Stimulated activated effector memory CD8-positive, alpha-beta T cell treated with anti-CD3 and anti-CD28 coated beads, Interleukin-12 subunit alpha, Interleukin-12 subunit beta, amount 100 ng/mL, for 72 hours (primary cell): ENCODE measurements around the gene PLGRKT.
"Not testable (repeated sequence)": the region's sequence is repeated elsewhere in the genome, so short reads cannot be mapped to it uniquely, and the experiment has no call there.

Experiments
- ATAC-seq: fragments of 150-1000 bp; cut with Tn5 transposase; 2 replicates; pipeline ENCODE4 v1.10.0; 2021
- DNase-seq, 2 donors: peaks; one replicate each; pipeline ENCODE4 v3.0.0; 2021 to 2022; ENCODE audit warnings: low spot score in 2 of 2
- H3K27ac Mint-ChIP-seq: one replicate; pipeline ENCODE4 v1.8.0; 2022; ENCODE audit warnings: mild to moderate bottlenecking, mixed read lengths
- H3K36me3 Mint-ChIP-seq: one replicate; pipeline ENCODE4 v1.8.0; 2022; ENCODE audit warnings: mild to moderate bottlenecking, mixed read lengths
- H3K4me1 Mint-ChIP-seq: one replicate; pipeline ENCODE4 v1.8.0; 2022; ENCODE audit warnings: mixed read lengths
- H3K4me3 Mint-ChIP-seq: one replicate; pipeline ENCODE4 v1.8.0; 2022; ENCODE audit warnings: mild to moderate bottlenecking, mixed read lengths
- H3K9me3 Mint-ChIP-seq: one replicate; pipeline ENCODE4 v1.8.0; 2022; ENCODE audit warnings: mixed read lengths

Gene PLGRKT

GRCh38 chr9:5466005-5466404 is 28.3 kb upstream of the PLGRKT start:
- no peak for ATAC-seq
- Mint-ChIP-seq H3K9me3 (no peaks in the 10 kb centered on the region), H3K4me1 (peaks cover 41% of the 10 kb centered on the region), H3K4me3 (no peak overlapping the region), H3K36me3 (peaks cover 98% of the 10 kb centered on the region), H3K27ac (peak overlapping the region; percentile 7)
- no peak for DNase-seq

- H3K27ac Mint-ChIP-seq: peak overlapping the region; percentile 7
- H3K9me3 Mint-ChIP-seq, ATAC-seq, DNase-seq, H3K4me3 Mint-ChIP-seq: not testable (repeated sequence)
- peaks cover 100% of the 10 kb centered on the region for H3K36me3 Mint-ChIP-seq
- H3K4me1 Mint-ChIP-seq: peaks cover 37% of the 10 kb centered on the region
These were observed 27.2 kb upstream of the PLGRKT start for GRCh38 chr9:5464831-5465330.

- Mint-ChIP-seq H3K4me1 (peaks cover 42% of the 10 kb centered on the region), H3K36me3 (peaks cover 96% of the 10 kb centered on the region), H3K27ac (peak overlapping the region; percentile 83), H3K9me3 (no peaks in the 10 kb centered on the region), H3K4me3 (peak overlapping the region; percentile 59)
- DNase-seq (no peak), ATAC-seq (no peak)
These were observed 22.4 kb upstream of the PLGRKT start for GRCh38 chr9:5460157-5460556.

GRCh38 chr9:5459289-5459829 is 21.6 kb upstream of the PLGRKT start:
- H3K36me3 Mint-ChIP-seq: peaks cover 90% of the 10 kb centered on the region
- H3K27ac Mint-ChIP-seq: peak overlapping the region; percentile 83
- ATAC-seq: peak; percentile 83
- no peaks in the 10 kb centered on the region for H3K9me3 Mint-ChIP-seq
- peaks cover 50% of the 10 kb centered on the region for H3K4me1 Mint-ChIP-seq
- H3K4me3 Mint-ChIP-seq: peak overlapping the region; percentile 59
- DNase-seq: peak in 1 of 2 donors; percentile 71

GRCh38 chr9:5455181-5455580 is 17.5 kb upstream of the PLGRKT start:
- peak overlapping the region; percentile 60 for H3K27ac Mint-ChIP-seq
- H3K9me3 Mint-ChIP-seq: no peaks in the 10 kb centered on the region
- peaks cover 72% of the 10 kb centered on the region for H3K4me1 Mint-ChIP-seq
- DNase-seq (no peak), ATAC-seq (peak; percentile 87)
- H3K36me3 Mint-ChIP-seq: peaks cover 73% of the 10 kb centered on the region
- peak overlapping the region; percentile 86 for H3K4me3 Mint-ChIP-seq

GRCh38 chr9:5453673-5454072 is 15.9 kb upstream of the PLGRKT start:
- Mint-ChIP-seq H3K4me1 (peaks cover 58% of the 10 kb centered on the region), H3K4me3 (peak overlapping the region; percentile 86)
- no peak for ATAC-seq

GRCh38 chr9:5453004-5453403 is 15.3 kb upstream of the PLGRKT start:
- peak overlapping the region; percentile 86 for H3K4me3 Mint-ChIP-seq
- peaks cover 58% of the 10 kb centered on the region for H3K4me1 Mint-ChIP-seq

More at GRCh38 chr9:5453673-5454072, 15.9 kb upstream of the PLGRKT start:
- peak overlapping the region; percentile 93 for H3K27ac Mint-ChIP-seq
- no peaks in the 10 kb centered on the region for H3K9me3 Mint-ChIP-seq
- H3K36me3 Mint-ChIP-seq: peaks cover 58% of the 10 kb centered on the region
- no peak for DNase-seq

GRCh38 chr9:5452286-5452609 is 14.5 kb upstream of the PLGRKT start:
- Mint-ChIP-seq H3K9me3 (no peaks in the 10 kb centered on the region), H3K27ac (peak overlapping the region; percentile 93), H3K36me3 (peaks cover 44% of the 10 kb centered on the region), H3K4me1 (peaks cover 61% of the 10 kb centered on the region), H3K4me3 (peak overlapping the region; percentile 86)
- DNase-seq (no peak), ATAC-seq (no peak)

More at GRCh38 chr9:5453004-5453403, 15.3 kb upstream of the PLGRKT start:
- no peak for ATAC-seq
- Mint-ChIP-seq H3K36me3 (peaks cover 52% of the 10 kb centered on the region), H3K27ac (peak overlapping the region; percentile 93), H3K9me3 (no peaks in the 10 kb centered on the region)
- no peak for DNase-seq

GRCh38 chr9:5450359-5451091 is 12.8 kb upstream of the PLGRKT start, which contains the start of gene CD274:
CD274 (plus strand) TSS chr9:5450542; CDS start chr9:5456114, 5,572 bp downstream.
- H3K27ac Mint-ChIP-seq: peak within 1 kb of the TSS; percentile 93
- peaks cover 30% of the 10 kb centered on the region for H3K36me3 Mint-ChIP-seq
- H3K9me3 Mint-ChIP-seq: no peaks in the 10 kb centered on the region
- ATAC-seq (peak; percentile 84), DNase-seq (peak; percentile 72 to 91)
- peak within 1 kb of the TSS; percentile 86 for H3K4me3 Mint-ChIP-seq
- peaks cover 65% of the 10 kb centered on the region for H3K4me1 Mint-ChIP-seq

- Mint-ChIP-seq H3K36me3 (peaks cover 26% of the 10 kb centered on the region), H3K27ac (peak overlapping the region; percentile 93), H3K4me3 (peak overlapping the region; percentile 86), H3K9me3 (no peaks in the 10 kb centered on the region), H3K4me1 (peaks cover 57% of the 10 kb centered on the region)
- no peak for DNase-seq
- peak; percentile 36 for ATAC-seq
These were observed 12.0 kb upstream of the PLGRKT start for GRCh38 chr9:5449521-5450358.

- H3K27ac Mint-ChIP-seq: peak overlapping the region; percentile 93
- no peak for DNase-seq
- no peak for ATAC-seq
- H3K4me3 Mint-ChIP-seq: peak overlapping the region; percentile 86
- H3K4me1 Mint-ChIP-seq: peaks cover 48% of the 10 kb centered on the region
- no peaks in the 10 kb centered on the region for H3K9me3 Mint-ChIP-seq
- peaks cover 20% of the 10 kb centered on the region for H3K36me3 Mint-ChIP-seq
These were observed 11.0 kb upstream of the PLGRKT start for GRCh38 chr9:5448461-5449435.

GRCh38 chr9:5448016-5448415 is 10.3 kb upstream of the PLGRKT start:
- Mint-ChIP-seq H3K36me3 (peaks cover 14% of the 10 kb centered on the region), H3K4me3 (peak overlapping the region; percentile 86), H3K9me3 (no peaks in the 10 kb centered on the region), H3K27ac (no peak overlapping the region), H3K4me1 (peaks cover 46% of the 10 kb centered on the region)
- DNase-seq (no peak), ATAC-seq (no peak)

- peaks cover 39% of the 10 kb centered on the region for H3K4me1 Mint-ChIP-seq
- H3K36me3 Mint-ChIP-seq: peaks cover 9% of the 10 kb centered on the region
- peak overlapping the region; percentile 11 for H3K4me3 Mint-ChIP-seq
- ATAC-seq: peak; percentile 14
- DNase-seq: no peak
- no peaks in the 10 kb centered on the region for H3K9me3 Mint-ChIP-seq
- peak overlapping the region; percentile 82 for H3K27ac Mint-ChIP-seq
These were observed 9.6 kb upstream of the PLGRKT start for GRCh38 chr9:5447337-5447736.

- peak; percentile 53 for ATAC-seq
- Mint-ChIP-seq H3K36me3 (peaks cover 2% of the 10 kb centered on the region), H3K9me3 (no peaks in the 10 kb centered on the region), H3K4me3 (peak overlapping the region; percentile 11), H3K4me1 (peaks cover 32% of the 10 kb centered on the region), H3K27ac (peak overlapping the region; percentile 82)
- DNase-seq: no peak
These were observed 8.9 kb upstream of the PLGRKT start for GRCh38 chr9:5446451-5447236.
